Muscle of leg (tissue), 11 donors: ENCODE data around the gene FHIT. TPM values are rescaled to one million over a fixed set of nuclear protein-coding genes. Genes with fewer than 3 reads are reported as not detected.

ENCODE experiments used
- DNase-seq: peaks from one replicate; pipeline ENCODE4 v3.0.0; 2013
- H3K27ac ChIP-seq: one replicate; pipeline ENCODE4 v1.5.1; 2013; ENCODE audit warnings: mild to moderate bottlenecking, low read length, control low read depth
- H3K27me3 ChIP-seq: one replicate; pipeline ENCODE4 v1.6.1; 2013; ENCODE audit warnings: low read length; ENCODE audit not compliant: control insufficient read depth, insufficient read depth
- H3K36me3 ChIP-seq: one replicate; pipeline ENCODE4 v1.6.1; 2013; ENCODE audit warnings: low read length; ENCODE audit not compliant: control insufficient read depth, insufficient read depth
- H3K4me1 ChIP-seq: one replicate; pipeline ENCODE4 v1.6.1; 2013; ENCODE audit warnings: low read length; ENCODE audit not compliant: control insufficient read depth, insufficient read depth
- H3K4me3 ChIP-seq: one replicate; pipeline ENCODE4 v1.5.1; 2013; ENCODE audit warnings: low read length, control low read depth
- H3K9me3 ChIP-seq: replicated peaks from 2 replicates; pipeline ENCODE4 v1.6.1; 2013; ENCODE audit warnings: low read depth, low read length; ENCODE audit not compliant: control insufficient read depth
- whole genome bisulfite sequencing: methylation state at CpG from one replicate; pipeline ENCODE4 v1.1.5; 2013; ENCODE audit warnings: missing lambda C conversion rate; ENCODE audit not compliant: insufficient coverage; 5-methylcytosine and 5-hydroxymethylcytosine counted together
- polyA plus RNA-seq, 8 donors: library from polyadenylated mRNA; unstranded; fragments of 120-200 nt; gene quantifications; one replicate each; pipeline versions ENCODE4 v1.2.1 to v1.2.3, GENCODE V29; 2013; ENCODE audit warnings: inconsistent platforms in 1 of 8, low replicate concordance in 1 of 8; ENCODE audit not compliant: insufficient read length in 8 of 8, insufficient read depth in 1 of 8
- total RNA-seq: library from RNA; stranded (reverse); fragments of 120-200 nt; gene quantifications from one replicate; pipeline ENCODE4 v1.2.4, GENCODE V29; 2013

Gene FHIT
- total and polyA plus RNA-seq, 9 donors: 4.1 to 8.0 (median 5.3) TPM

GRCh38 chr3:59920822-59921221 lies 1330.4 kb downstream of the FHIT start:
- no peak for DNase-seq
- H3K4me1 ChIP-seq: no peaks in the 10 kb centered on the region
- H3K4me3 ChIP-seq: no peak overlapping the region
- no peaks in the 10 kb centered on the region for H3K9me3 ChIP-seq
- WGBS: no CpG with 5 or more reads among the region's 5 CpGs
- no peaks in the 10 kb centered on the region for H3K36me3 ChIP-seq
- no peak overlapping the region for H3K27ac ChIP-seq
- H3K27me3 ChIP-seq: no peaks in the 10 kb centered on the region

DNA sequence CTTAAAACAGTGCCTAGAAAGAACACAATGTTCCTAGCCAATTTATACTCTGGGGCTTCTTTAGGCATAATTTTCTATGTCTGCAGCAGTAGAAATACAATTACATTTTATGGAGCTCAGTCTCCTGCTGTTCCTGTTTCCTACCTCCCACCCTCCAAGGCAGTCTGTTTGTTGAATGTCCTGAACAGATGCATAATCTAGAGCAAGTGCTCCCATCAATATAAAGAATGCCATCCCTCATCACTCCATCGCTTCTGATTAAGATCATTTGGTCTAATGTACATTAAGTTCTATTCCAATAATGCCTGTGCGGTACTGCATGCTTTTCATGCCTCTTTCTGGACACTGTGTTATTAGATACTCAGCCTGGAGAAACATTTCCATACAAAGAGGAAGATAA lies 1331.7 kb downstream of the FHIT start:
- no peak for DNase-seq
- Histone ChIP-seq H3K36me3 (no peaks in the 10 kb centered on the region), H3K27me3 (no peaks in the 10 kb centered on the region), H3K4me1 (no peaks in the 10 kb centered on the region), H3K27ac (no peak overlapping the region), H3K9me3 (no peaks in the 10 kb centered on the region), H3K4me3 (no peak overlapping the region)
- no CpG with 5 or more reads among the region's 2 CpGs for whole genome bisulfite sequencing

- Histone ChIP-seq H3K4me3 (no peak overlapping the region), H3K27ac (no peak overlapping the region), H3K4me1 (no peaks in the 10 kb centered on the region), H3K27me3 (no peaks in the 10 kb centered on the region), H3K36me3 (no peaks in the 10 kb centered on the region), H3K9me3 (no peaks in the 10 kb centered on the region)
- 97% methylated on average over 4 of the region's 6 CpGs for WGBS
- DNase-seq: no peak
Observed at GRCh38 chr3:59914251-59914650, 1337.0 kb downstream of the FHIT start.

DNA sequence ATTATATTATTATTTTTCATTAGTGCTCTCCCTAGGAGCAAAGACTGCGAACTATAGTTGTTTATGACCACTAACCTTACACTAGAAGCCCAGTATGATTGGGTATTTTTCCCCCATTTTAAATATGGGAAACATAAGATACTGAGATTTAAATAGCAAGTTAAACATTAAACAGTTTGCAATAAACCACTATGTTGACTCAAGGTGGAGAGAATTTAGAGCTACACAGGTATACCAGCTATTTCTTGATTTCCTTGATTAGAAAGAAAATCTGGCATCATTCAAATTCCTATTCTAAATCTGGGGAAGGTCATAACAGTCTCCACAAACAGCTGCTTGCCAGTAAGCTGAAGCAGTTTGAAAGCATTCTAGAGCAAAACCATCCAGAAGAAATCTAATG lies 1337.6 kb downstream of the FHIT start:
- no CpG with 5 or more reads among the region's 1 CpG for WGBS
- Histone ChIP-seq H3K4me3 (no peak overlapping the region), H3K4me1 (no peaks in the 10 kb centered on the region), H3K27me3 (no peaks in the 10 kb centered on the region), H3K27ac (no peak overlapping the region), H3K9me3 (no peaks in the 10 kb centered on the region), H3K36me3 (no peaks in the 10 kb centered on the region)
- DNase-seq: no peak

DNA sequence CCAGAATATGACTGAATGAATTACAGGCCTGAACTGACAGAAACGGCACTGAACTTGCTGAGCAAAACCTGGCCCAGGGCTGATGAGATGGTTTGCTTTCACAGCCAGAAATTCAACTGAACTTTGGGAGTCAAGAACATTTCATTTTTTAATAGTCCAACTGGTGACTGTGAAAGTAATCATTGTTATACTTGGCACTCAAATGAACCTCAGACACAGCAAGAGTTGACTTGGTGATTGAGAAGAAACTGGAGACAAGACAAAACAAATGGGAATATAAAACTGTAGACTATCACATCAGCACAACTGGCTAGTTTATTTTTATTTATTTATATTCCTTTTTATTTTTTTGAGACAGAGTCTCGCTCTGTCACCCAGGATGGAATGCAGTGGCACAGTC lies 1342.6 kb downstream of the FHIT start:
- H3K27ac ChIP-seq: no peak overlapping the region
- no peak overlapping the region for H3K4me3 ChIP-seq
- WGBS: 86% methylated on average over 1 of the region's 2 CpGs
- DNase-seq: peak; percentile 25
- H3K27me3 ChIP-seq: no peaks in the 10 kb centered on the region
- H3K36me3 ChIP-seq: no peaks in the 10 kb centered on the region
- H3K4me1 ChIP-seq: no peaks in the 10 kb centered on the region
- no peaks in the 10 kb centered on the region for H3K9me3 ChIP-seq

GRCh38 chr3:59908280-59908679 lies 1343.0 kb downstream of the FHIT start:
- no peaks in the 10 kb centered on the region for H3K36me3 ChIP-seq
- H3K4me1 ChIP-seq: no peaks in the 10 kb centered on the region
- H3K27me3 ChIP-seq: no peaks in the 10 kb centered on the region
- H3K4me3 ChIP-seq: no peak overlapping the region
- 100% methylated on average over 1 of the region's 2 CpGs for WGBS
- H3K9me3 ChIP-seq: no peaks in the 10 kb centered on the region
- no peak overlapping the region for H3K27ac ChIP-seq
- no peak for DNase-seq

DNA sequence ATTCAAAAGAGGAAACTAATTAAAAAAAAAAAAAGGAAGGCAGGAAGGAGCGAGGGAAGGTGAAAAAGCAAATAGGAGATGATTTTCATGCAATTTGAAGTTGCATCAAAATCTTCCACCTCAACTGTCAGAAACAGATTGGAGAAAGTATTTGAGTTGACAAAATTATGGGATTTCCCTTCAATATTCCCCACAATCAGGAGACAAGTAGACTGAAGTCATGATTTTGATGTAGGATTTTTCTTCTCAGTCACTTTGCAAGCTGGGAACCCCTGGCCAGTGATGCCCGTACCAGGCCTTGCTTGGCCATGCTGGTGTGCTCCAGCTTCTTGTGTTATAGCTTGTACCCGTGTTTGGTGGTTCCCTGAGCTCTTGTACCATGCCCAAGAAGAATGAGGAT lies 1347.0 kb downstream of the FHIT start:
- H3K36me3 ChIP-seq: no peaks in the 10 kb centered on the region
- no peaks in the 10 kb centered on the region for H3K27me3 ChIP-seq
- H3K4me3 ChIP-seq: no peak overlapping the region
- 88% methylated on average over 2 of the region's 3 CpGs for WGBS
- DNase-seq: no peak
- no peaks in the 10 kb centered on the region for H3K9me3 ChIP-seq
- no peak overlapping the region for H3K27ac ChIP-seq
- no peaks in the 10 kb centered on the region for H3K4me1 ChIP-seq

GRCh38 chr3:59899061-59899460 lies 1352.2 kb downstream of the FHIT start:
- no peak for DNase-seq
- no peak overlapping the region for H3K4me3 ChIP-seq
- H3K36me3 ChIP-seq: no peaks in the 10 kb centered on the region
- H3K4me1 ChIP-seq: no peaks in the 10 kb centered on the region
- no peak overlapping the region for H3K27ac ChIP-seq
- no CpG with 5 or more reads among the region's 1 CpG for WGBS
- H3K27me3 ChIP-seq: no peaks in the 10 kb centered on the region
- H3K9me3 ChIP-seq: no peaks in the 10 kb centered on the region

- Histone ChIP-seq H3K4me3 (no peak overlapping the region), H3K27me3 (no peaks in the 10 kb centered on the region), H3K9me3 (no peaks in the 10 kb centered on the region), H3K27ac (no peak overlapping the region), H3K4me1 (no peaks in the 10 kb centered on the region), H3K36me3 (no peaks in the 10 kb centered on the region)
- DNase-seq: no peak
- 100% methylated on average over 1 of the region's 3 CpGs for WGBS
Observed at GRCh38 chr3:59895972-59896371, 1355.3 kb downstream of the FHIT start.

- no peak overlapping the region for H3K27ac ChIP-seq
- no CpG with 5 or more reads among the region's 2 CpGs for WGBS
- DNase-seq: no peak
Observed at GRCh38 chr3:59894425-59895121, 1356.7 kb downstream of the FHIT start.

GRCh38 chr3:59890639-59891038 lies 1360.6 kb downstream of the FHIT start:
- H3K27me3 ChIP-seq: no peaks in the 10 kb centered on the region
- no peaks in the 10 kb centered on the region for H3K9me3 ChIP-seq
- no peaks in the 10 kb centered on the region for H3K36me3 ChIP-seq
- no peak overlapping the region for H3K27ac ChIP-seq
- no peak for DNase-seq
- H3K4me3 ChIP-seq: no peak overlapping the region
- no peaks in the 10 kb centered on the region for H3K4me1 ChIP-seq
- WGBS: no CpG with 5 or more reads among the region's 3 CpGs

More at GRCh38 chr3:59894425-59895121, 1356.7 kb downstream of the FHIT start:
- no peaks in the 10 kb centered on the region for H3K4me1 ChIP-seq
- H3K27me3 ChIP-seq: no peaks in the 10 kb centered on the region
- no peaks in the 10 kb centered on the region for H3K36me3 ChIP-seq
- no peaks in the 10 kb centered on the region for H3K9me3 ChIP-seq
- no peak overlapping the region for H3K4me3 ChIP-seq
